Activated naive CD8-positive, alpha-beta T cell (primary cell): ENCODE measurements around the gene HABP4.

ENCODE experiments used
- H3K27ac Mint-ChIP-seq: one replicate; pipeline ENCODE4 v1.8.0; 2021; ENCODE audit warnings: mixed read lengths
- H3K27me3 Mint-ChIP-seq: one replicate; pipeline ENCODE4 v1.8.0; 2021; ENCODE audit warnings: mixed read lengths
- H3K36me3 Mint-ChIP-seq: one replicate; pipeline ENCODE4 v1.8.0; 2021; ENCODE audit warnings: mixed read lengths
- H3K4me1 Mint-ChIP-seq: one replicate; pipeline ENCODE4 v1.8.0; 2021; ENCODE audit warnings: low read depth, mixed read lengths
- H3K4me3 Mint-ChIP-seq: one replicate; pipeline ENCODE4 v1.8.0; 2021; ENCODE audit warnings: mild to moderate bottlenecking, mixed read lengths
- H3K9me3 Mint-ChIP-seq: one replicate; pipeline ENCODE4 v1.8.0; 2021; ENCODE audit warnings: low read depth, mixed read lengths

HABP4 gene

GRCh38 chr9:96423322-96423984 lies 26.5 kb upstream of the HABP4 start:
- Mint-ChIP-seq H3K36me3 (no peaks in the 10 kb centered on the region), H3K27ac (no peak overlapping the region), H3K27me3 (no peaks in the 10 kb centered on the region), H3K4me3 (no peak overlapping the region), H3K4me1 (peaks cover 17% of the 10 kb centered on the region), H3K9me3 (no peaks in the 10 kb centered on the region)

- H3K9me3 Mint-ChIP-seq: no peaks in the 10 kb centered on the region
- peaks cover 17% of the 10 kb centered on the region for H3K4me1 Mint-ChIP-seq
- no peak overlapping the region for H3K27ac Mint-ChIP-seq
- no peak overlapping the region for H3K4me3 Mint-ChIP-seq
- no peaks in the 10 kb centered on the region for H3K36me3 Mint-ChIP-seq
- no peaks in the 10 kb centered on the region for H3K27me3 Mint-ChIP-seq
Measured at GRCh38 chr9:96423985-96424336, 26.0 kb upstream of the HABP4 start.

- peaks cover 3% of the 10 kb centered on the region for H3K4me1 Mint-ChIP-seq
- H3K27me3 Mint-ChIP-seq: no peaks in the 10 kb centered on the region
- no peaks in the 10 kb centered on the region for H3K9me3 Mint-ChIP-seq
- no peaks in the 10 kb centered on the region for H3K36me3 Mint-ChIP-seq
- no peak overlapping the region for H3K27ac Mint-ChIP-seq
- H3K4me3 Mint-ChIP-seq: no peak overlapping the region
Measured at GRCh38 chr9:96425500-96426169, 24.3 kb upstream of the HABP4 start.

GRCh38 chr9:96429732-96430131 lies 20.2 kb upstream of the HABP4 start:
- Mint-ChIP-seq H3K36me3 (no peaks in the 10 kb centered on the region), H3K4me1 (no peaks in the 10 kb centered on the region), H3K4me3 (no peak overlapping the region), H3K27me3 (peaks cover 2% of the 10 kb centered on the region), H3K27ac (no peak overlapping the region), H3K9me3 (no peaks in the 10 kb centered on the region)

GRCh38 chr9:96430377-96430776 lies 19.6 kb upstream of the HABP4 start:
- no peaks in the 10 kb centered on the region for H3K9me3 Mint-ChIP-seq
- no peak overlapping the region for H3K27ac Mint-ChIP-seq
- peaks cover 2% of the 10 kb centered on the region for H3K27me3 Mint-ChIP-seq
- H3K4me3 Mint-ChIP-seq: no peak overlapping the region
- no peaks in the 10 kb centered on the region for H3K36me3 Mint-ChIP-seq
- H3K4me1 Mint-ChIP-seq: no peaks in the 10 kb centered on the region

- Mint-ChIP-seq H3K4me1 (no peaks in the 10 kb centered on the region), H3K27me3 (peaks cover 2% of the 10 kb centered on the region), H3K36me3 (no peaks in the 10 kb centered on the region), H3K4me3 (no peak overlapping the region), H3K27ac (no peak overlapping the region), H3K9me3 (no peaks in the 10 kb centered on the region)
Measured at GRCh38 chr9:96435345-96435744, 14.6 kb upstream of the HABP4 start.

GRCh38 chr9:96436063-96436455 lies 13.9 kb upstream of the HABP4 start:
- Mint-ChIP-seq H3K4me1 (no peaks in the 10 kb centered on the region), H3K4me3 (no peak overlapping the region), H3K27ac (no peak overlapping the region), H3K9me3 (no peaks in the 10 kb centered on the region), H3K36me3 (no peaks in the 10 kb centered on the region), H3K27me3 (peaks cover 2% of the 10 kb centered on the region)

- H3K27me3 Mint-ChIP-seq: peaks cover 2% of the 10 kb centered on the region
- H3K27ac Mint-ChIP-seq: no peak overlapping the region
- no peaks in the 10 kb centered on the region for H3K36me3 Mint-ChIP-seq
- no peak overlapping the region for H3K4me3 Mint-ChIP-seq
- no peaks in the 10 kb centered on the region for H3K4me1 Mint-ChIP-seq
- H3K9me3 Mint-ChIP-seq: no peaks in the 10 kb centered on the region
Measured at GRCh38 chr9:96436456-96437126, 13.4 kb upstream of the HABP4 start.

- H3K4me3 Mint-ChIP-seq: no peak overlapping the region
- no peaks in the 10 kb centered on the region for H3K9me3 Mint-ChIP-seq
- no peaks in the 10 kb centered on the region for H3K4me1 Mint-ChIP-seq
- H3K27ac Mint-ChIP-seq: no peak overlapping the region
- H3K27me3 Mint-ChIP-seq: peaks cover 2% of the 10 kb centered on the region
- no peaks in the 10 kb centered on the region for H3K36me3 Mint-ChIP-seq
Measured at GRCh38 chr9:96437454-96437853, 12.5 kb upstream of the HABP4 start.

GRCh38 chr9:96440671-96441199 lies 9.2 kb upstream of the HABP4 start:
- H3K36me3 Mint-ChIP-seq: no peaks in the 10 kb centered on the region
- no peaks in the 10 kb centered on the region for H3K4me1 Mint-ChIP-seq
- no peaks in the 10 kb centered on the region for H3K27me3 Mint-ChIP-seq
- H3K4me3 Mint-ChIP-seq: no peak overlapping the region
- H3K9me3 Mint-ChIP-seq: no peaks in the 10 kb centered on the region
- H3K27ac Mint-ChIP-seq: no peak overlapping the region

- H3K27me3 Mint-ChIP-seq: no peaks in the 10 kb centered on the region
- no peaks in the 10 kb centered on the region for H3K36me3 Mint-ChIP-seq
Measured at GRCh38 chr9:96441798-96442445, 8.0 kb upstream of the HABP4 start.

GRCh38 chr9:96442491-96442890 lies 7.5 kb upstream of the HABP4 start:
- Mint-ChIP-seq H3K4me3 (no peak overlapping the region), H3K27ac (no peak overlapping the region), H3K27me3 (no peaks in the 10 kb centered on the region), H3K4me1 (no peaks in the 10 kb centered on the region), H3K9me3 (no peaks in the 10 kb centered on the region), H3K36me3 (no peaks in the 10 kb centered on the region)

More at GRCh38 chr9:96441798-96442445, 8.0 kb upstream of the HABP4 start:
- H3K9me3 Mint-ChIP-seq: no peaks in the 10 kb centered on the region
- no peak overlapping the region for H3K27ac Mint-ChIP-seq
- H3K4me1 Mint-ChIP-seq: no peaks in the 10 kb centered on the region
- H3K4me3 Mint-ChIP-seq: no peak overlapping the region

- H3K4me3 Mint-ChIP-seq: no peak overlapping the region
Measured at GRCh38 chr9:96447406-96447805, 2.6 kb upstream of the HABP4 start.

GRCh38 chr9:96448546-96449170 lies 1.3 kb upstream of the HABP4 start:
- no peaks in the 10 kb centered on the region for H3K36me3 Mint-ChIP-seq
- no peaks in the 10 kb centered on the region for H3K27me3 Mint-ChIP-seq
- no peak overlapping the region for H3K27ac Mint-ChIP-seq
- no peaks in the 10 kb centered on the region for H3K9me3 Mint-ChIP-seq
- peak overlapping the region; percentile 82 for H3K4me3 Mint-ChIP-seq
- H3K4me1 Mint-ChIP-seq: peaks cover 25% of the 10 kb centered on the region

More at GRCh38 chr9:96447406-96447805, 2.6 kb upstream of the HABP4 start:
- Mint-ChIP-seq H3K9me3 (no peaks in the 10 kb centered on the region), H3K4me1 (peaks cover 19% of the 10 kb centered on the region), H3K27ac (no peak overlapping the region), H3K27me3 (no peaks in the 10 kb centered on the region), H3K36me3 (no peaks in the 10 kb centered on the region)

GRCh38 chr9:96449523-96449844 lies 485 bp upstream of the HABP4 start:
- Mint-ChIP-seq H3K9me3 (no peaks in the 10 kb centered on the region), H3K27me3 (no peaks in the 10 kb centered on the region), H3K4me1 (peaks cover 28% of the 10 kb centered on the region), H3K36me3 (no peaks in the 10 kb centered on the region), H3K27ac (no peak overlapping the region), H3K4me3 (peak overlapping the region; percentile 82)
